T-helper 2 cell treated with Interferon-gamma antibody and Interleukin-4, amounts not matched to agents 5 μg/mL and 100 μg/mL, for 36 hours (primary cell): ENCODE results near the gene PRKN.

Experiments used
- DNase-seq: peaks from one replicate; pipeline ENCODE4 v3.0.0; 2021; ENCODE audit warnings: low spot score
- H3K27ac Mint-ChIP-seq: one replicate; pipeline ENCODE4 v1.8.0; 2021; ENCODE audit warnings: mild to moderate bottlenecking, mixed read lengths
- H3K27me3 Mint-ChIP-seq: one replicate; pipeline ENCODE4 v1.8.0; 2021; ENCODE audit warnings: low read depth, mixed read lengths
- H3K36me3 Mint-ChIP-seq: one replicate; pipeline ENCODE4 v1.8.0; 2021; ENCODE audit warnings: low read depth, mixed read lengths
- H3K4me1 Mint-ChIP-seq: one replicate; pipeline ENCODE4 v1.8.0; 2021; ENCODE audit warnings: low read depth, mixed read lengths
- H3K4me3 Mint-ChIP-seq: one replicate; pipeline ENCODE4 v1.8.0; 2022; ENCODE audit warnings: mild to moderate bottlenecking, moderate library complexity, mixed read lengths
- H3K9me3 Mint-ChIP-seq: one replicate; pipeline ENCODE4 v1.8.0; 2021; ENCODE audit warnings: mixed read lengths

PRKN gene

GRCh38 chr6:161564952-161565351 is 1162.6 kb downstream of the PRKN start:
- DNase-seq: no peak
- H3K27me3 Mint-ChIP-seq: no peaks in the 10 kb centered on the region
- H3K4me3 Mint-ChIP-seq: no peak overlapping the region
- H3K9me3 Mint-ChIP-seq: no peaks in the 10 kb centered on the region
- no peak overlapping the region for H3K27ac Mint-ChIP-seq
- no peaks in the 10 kb centered on the region for H3K4me1 Mint-ChIP-seq
- no peaks in the 10 kb centered on the region for H3K36me3 Mint-ChIP-seq

GRCh38 chr6:161561908-161562307 is 1165.7 kb downstream of the PRKN start:
- H3K9me3 Mint-ChIP-seq: no peaks in the 10 kb centered on the region

GRCh38 chr6:161557333-161558107 is 1170.0 kb downstream of the PRKN start:
- H3K9me3 Mint-ChIP-seq: peaks cover 17% of the 10 kb centered on the region
- no peak overlapping the region for H3K27ac Mint-ChIP-seq
- no peaks in the 10 kb centered on the region for H3K27me3 Mint-ChIP-seq
- DNase-seq: no peak
- no peaks in the 10 kb centered on the region for H3K4me1 Mint-ChIP-seq
- no peak overlapping the region for H3K4me3 Mint-ChIP-seq
- H3K36me3 Mint-ChIP-seq: no peaks in the 10 kb centered on the region

More at GRCh38 chr6:161561908-161562307, 1165.7 kb downstream of the PRKN start:
- Mint-ChIP-seq H3K36me3 (no peaks in the 10 kb centered on the region), H3K4me3 (no peak overlapping the region), H3K4me1 (no peaks in the 10 kb centered on the region), H3K27ac (no peak overlapping the region), H3K27me3 (no peaks in the 10 kb centered on the region)
- no peak for DNase-seq

- no peak overlapping the region for H3K4me3 Mint-ChIP-seq
- H3K9me3 Mint-ChIP-seq: peaks cover 17% of the 10 kb centered on the region
- no peak for DNase-seq
- H3K4me1 Mint-ChIP-seq: no peaks in the 10 kb centered on the region
- H3K27ac Mint-ChIP-seq: no peak overlapping the region
- H3K36me3 Mint-ChIP-seq: no peaks in the 10 kb centered on the region
- H3K27me3 Mint-ChIP-seq: no peaks in the 10 kb centered on the region
Measured at GRCh38 chr6:161554883-161555282, 1172.7 kb downstream of the PRKN start.

- Mint-ChIP-seq H3K36me3 (no peaks in the 10 kb centered on the region), H3K27ac (no peak overlapping the region), H3K9me3 (peaks cover 12% of the 10 kb centered on the region), H3K4me1 (no peaks in the 10 kb centered on the region), H3K4me3 (no peak overlapping the region), H3K27me3 (no peaks in the 10 kb centered on the region)
- no peak for DNase-seq
Measured at GRCh38 chr6:161549977-161550655, 1177.5 kb downstream of the PRKN start.

- Mint-ChIP-seq H3K27ac (no peak overlapping the region), H3K9me3 (peaks cover under 1% of the 10 kb centered on the region), H3K36me3 (no peaks in the 10 kb centered on the region), H3K4me1 (no peaks in the 10 kb centered on the region), H3K4me3 (no peak overlapping the region), H3K27me3 (no peaks in the 10 kb centered on the region)
- DNase-seq: no peak
Measured at GRCh38 chr6:161548713-161549296, 1178.8 kb downstream of the PRKN start.

GRCh38 chr6:161547617-161548016 is 1179.9 kb downstream of the PRKN start:
- no peaks in the 10 kb centered on the region for H3K27me3 Mint-ChIP-seq
- H3K36me3 Mint-ChIP-seq: no peaks in the 10 kb centered on the region

GRCh38 chr6:161546632-161547031 is 1180.9 kb downstream of the PRKN start:
- Mint-ChIP-seq H3K4me1 (no peaks in the 10 kb centered on the region), H3K36me3 (no peaks in the 10 kb centered on the region), H3K27ac (no peak overlapping the region), H3K27me3 (no peaks in the 10 kb centered on the region), H3K9me3 (no peaks in the 10 kb centered on the region), H3K4me3 (no peak overlapping the region)
- DNase-seq: no peak

More at GRCh38 chr6:161547617-161548016, 1179.9 kb downstream of the PRKN start:
- no peak overlapping the region for H3K4me3 Mint-ChIP-seq
- H3K27ac Mint-ChIP-seq: no peak overlapping the region
- DNase-seq: no peak
- H3K9me3 Mint-ChIP-seq: no peaks in the 10 kb centered on the region
- H3K4me1 Mint-ChIP-seq: no peaks in the 10 kb centered on the region

- Mint-ChIP-seq H3K4me3 (no peak overlapping the region), H3K4me1 (no peaks in the 10 kb centered on the region), H3K9me3 (no peaks in the 10 kb centered on the region), H3K36me3 (no peaks in the 10 kb centered on the region), H3K27me3 (no peaks in the 10 kb centered on the region), H3K27ac (no peak overlapping the region)
- DNase-seq: no peak
Measured at GRCh38 chr6:161545741-161546140, 1181.8 kb downstream of the PRKN start.

- Mint-ChIP-seq H3K27ac (no peak overlapping the region), H3K36me3 (no peaks in the 10 kb centered on the region), H3K4me3 (no peak overlapping the region), H3K27me3 (no peaks in the 10 kb centered on the region), H3K9me3 (no peaks in the 10 kb centered on the region), H3K4me1 (no peaks in the 10 kb centered on the region)
- no peak for DNase-seq
Measured at GRCh38 chr6:161544801-161545480, 1182.6 kb downstream of the PRKN start.

- Mint-ChIP-seq H3K4me1 (no peaks in the 10 kb centered on the region), H3K27ac (no peak overlapping the region), H3K4me3 (no peak overlapping the region), H3K36me3 (no peaks in the 10 kb centered on the region), H3K27me3 (no peaks in the 10 kb centered on the region), H3K9me3 (no peaks in the 10 kb centered on the region)
- no peak for DNase-seq
Measured at GRCh38 chr6:161543684-161544309, 1183.8 kb downstream of the PRKN start.

- Mint-ChIP-seq H3K27me3 (no peaks in the 10 kb centered on the region), H3K4me1 (no peaks in the 10 kb centered on the region), H3K4me3 (no peak overlapping the region), H3K27ac (no peak overlapping the region), H3K36me3 (no peaks in the 10 kb centered on the region), H3K9me3 (no peaks in the 10 kb centered on the region)
- no peak for DNase-seq
Measured at GRCh38 chr6:161542346-161542980, 1185.1 kb downstream of the PRKN start.

- Mint-ChIP-seq H3K4me1 (no peaks in the 10 kb centered on the region), H3K36me3 (no peaks in the 10 kb centered on the region), H3K27ac (no peak overlapping the region), H3K27me3 (no peaks in the 10 kb centered on the region), H3K4me3 (no peak overlapping the region), H3K9me3 (no peaks in the 10 kb centered on the region)
- DNase-seq: no peak
Measured at GRCh38 chr6:161540532-161540931, 1187.0 kb downstream of the PRKN start.
